ENCODE results near the gene NEDD4L. TPM values are rescaled to one million over a fixed set of nuclear protein-coding genes. Genes with fewer than 3 reads are reported as not detected.

The NEDD4L gene
- total and polyA plus RNA-seq, 10 of the 15 experiments (the other 5 are each of a cell fraction or from before 2014, with no cell fraction given), result 7.4 to 24.0 (median 17.7) TPM

DNA sequence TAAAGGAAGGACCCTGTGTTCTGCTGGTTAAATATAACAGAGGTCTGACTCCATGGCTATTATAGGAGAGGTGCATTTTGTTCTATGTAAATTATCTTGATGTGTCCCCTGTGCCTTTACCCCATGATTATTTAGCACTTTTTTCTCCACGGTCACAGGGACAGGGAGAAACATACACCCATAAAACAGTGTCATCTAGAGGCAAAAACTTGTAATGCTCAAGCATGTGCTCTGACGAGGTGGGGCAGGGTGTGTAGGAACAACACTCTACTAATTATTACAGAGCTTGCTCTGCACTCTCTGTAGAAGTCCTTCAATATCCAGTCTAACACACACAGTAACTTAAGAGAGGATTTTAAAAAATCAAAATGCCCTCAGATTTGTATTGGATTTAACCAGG is 187.9 kb downstream of the NEDD4L start:
- BruUV-seq (replicated peaks), result no TSS peak
- H3K9me3 ChIP-seq (replicated peaks; ENCODE audit: control insufficient read depth, insufficient read depth, low read length), result no peaks in the 10 kb centered on the region
- no peak overlapping the region for H3K4me3 ChIP-seq
- ChIA-PET CTCF (interaction anchor here (0.6 to 3.7 kb wide), 13 partner anchors 11 to 164 kb away, joined by 3 to 18 read pairs (median 3); no protein-coding TSS in a partner anchor), SMC1A (ENCODE audit: uncharacterized antibody, unreplicated experiment) (interaction anchor here (0.6 to 3.5 kb wide), 9 partner anchors 9 to 297 kb away, joined by 3 to 14 read pairs (median 4); no protein-coding TSS in a partner anchor), POLR2A (interaction anchor here (0.7 to 1.2 kb wide), 2 partner anchors 40 to 58 kb away, joined by 3 to 4 read pairs; no protein-coding TSS in a partner anchor), RAD21 (ENCODE audit: unreplicated experiment) (interaction anchor here (0.6 to 1.2 kb wide), 6 partner anchors 30 to 90 kb away, joined by 3 to 7 read pairs (median 4); no protein-coding TSS in a partner anchor)
- no peaks in the 10 kb centered on the region for H4K20me1 ChIP-seq (ENCODE audit: control insufficient read depth, insufficient read depth)
- no peak for DNase-seq (ENCODE audit: low read depth, low spot score)
- no peak overlapping the region for H3K9ac ChIP-seq (ENCODE audit: control insufficient read depth, insufficient read depth, low read length)
- TF ChIP-seq CHD1 (IDR thresholded peaks at IDR 0.05; ENCODE audit: low read depth, low read length) (no peak), SREBF1 (IDR thresholded peaks at IDR 0.05; ENCODE audit: low read length) (no peak), POU2F2 (IDR thresholded peaks at IDR 0.05; ENCODE audit: borderline replicate concordance, low read depth, low read length) (no peak), EGR1 (IDR thresholded peaks at IDR 0.05; ENCODE audit: borderline replicate concordance in 1 of 2, low read depth in 2 of 2, low read length in 2 of 2) (no peak), SMC3 (IDR thresholded peaks at IDR 0.05; ENCODE audit: borderline replicate concordance, low read length) (peak; percentile 48; the same call in 1 of the 2 replicates), RAD21 (IDR thresholded peaks at IDR 0.05; ENCODE audit: insufficient read depth, low read depth, low read length) (peak; percentile 68), MEF2A (IDR thresholded peaks at IDR 0.05; ENCODE audit: insufficient read depth, low read depth, low read length) (no peak), BACH1 (IDR thresholded peaks at IDR 0.05; ENCODE audit: borderline replicate concordance) (no peak), NBN (IDR thresholded peaks at IDR 0.05) (no peak)
- TF ChIP-seq, protein P1, sequence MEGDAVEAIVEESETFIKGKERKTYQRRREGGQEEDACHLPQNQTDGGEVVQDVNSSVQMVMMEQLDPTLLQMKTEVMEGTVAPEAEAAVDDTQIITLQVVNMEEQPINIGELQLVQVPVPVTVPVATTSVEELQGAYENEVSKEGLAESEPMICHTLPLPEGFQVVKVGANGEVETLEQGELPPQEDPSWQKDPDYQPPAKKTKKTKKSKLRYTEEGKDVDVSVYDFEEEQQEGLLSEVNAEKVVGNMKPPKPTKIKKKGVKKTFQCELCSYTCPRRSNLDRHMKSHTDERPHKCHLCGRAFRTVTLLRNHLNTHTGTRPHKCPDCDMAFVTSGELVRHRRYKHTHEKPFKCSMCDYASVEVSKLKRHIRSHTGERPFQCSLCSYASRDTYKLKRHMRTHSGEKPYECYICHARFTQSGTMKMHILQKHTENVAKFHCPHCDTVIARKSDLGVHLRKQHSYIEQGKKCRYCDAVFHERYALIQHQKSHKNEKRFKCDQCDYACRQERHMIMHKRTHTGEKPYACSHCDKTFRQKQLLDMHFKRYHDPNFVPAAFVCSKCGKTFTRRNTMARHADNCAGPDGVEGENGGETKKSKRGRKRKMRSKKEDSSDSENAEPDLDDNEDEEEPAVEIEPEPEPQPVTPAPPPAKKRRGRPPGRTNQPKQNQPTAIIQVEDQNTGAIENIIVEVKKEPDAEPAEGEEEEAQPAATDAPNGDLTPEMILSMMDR (IDR thresholded peaks at IDR 0.05 in 2 of 3, conservative IDR thresholded peaks at IDR 0.05 in 1 of 3; ENCODE audit: control insufficient read depth in 2 of 3, extremely low read depth in 1 of 3, insufficient read depth in 1 of 3, low read depth in 3 of 3, low read length in 3 of 3), result peak; percentile 26 to 54 (median 38); a peak in 4 of 6 replicates
- no peaks in the 10 kb centered on the region for H3K36me3 ChIP-seq (ENCODE audit: control insufficient read depth in 2 of 2, insufficient read depth in 2 of 2, low read length in 1 of 2)
- H3K27ac ChIP-seq (ENCODE audit: control insufficient read depth, insufficient read depth), result no peak overlapping the region
- intact Hi-C loops (cut with micrococcal nuclease; ENCODE audit: unreplicated experiment) (no loop called here), in situ Hi-C loops (cut with MboI) (no loop called here)
- no peak for FAIRE-seq
- peaks cover 4% of the 10 kb centered on the region for H3K4me1 ChIP-seq (ENCODE audit: control insufficient read depth, insufficient read depth, low read length)
- H3K27me3 ChIP-seq (replicated peaks in 1 of 2; ENCODE audit: control insufficient read depth in 2 of 2, insufficient read depth in 2 of 2, low read length in 1 of 2), result no peaks in the 10 kb centered on the region
- ATAC-seq, result peak; percentile 84
- no peak overlapping the region for H3K4me2 ChIP-seq (ENCODE audit: control insufficient read depth, insufficient read depth)
- WGBS (ENCODE audit: insufficient coverage, insufficient replicate concordance, low lambda C conversion rate, missing lambda C conversion rate), result 54% methylated on average over 2 of the region's 2 CpGs
- H2AFZ ChIP-seq (ENCODE audit: control insufficient read depth, low read depth, low read length), result no peak overlapping the region
- H3K79me2 ChIP-seq (ENCODE audit: control insufficient read depth, insufficient read depth, low read length), result no peaks in the 10 kb centered on the region
